GM18498 (cell line): Measurements from ENCODE around the gene POLR3B.
"Not testable (repeated sequence)": the region's sequence is repeated elsewhere in the genome, so short reads cannot be mapped to it uniquely, and the experiment has no call there.

Experiments
- ATAC-seq: cut with Tn5 transposase; IDR thresholded peaks from one replicate; pipeline ENCODE4 v1.9.1; 2021; ENCODE audit warnings: mild to moderate bottlenecking, moderate library complexity; ENCODE audit not compliant: unreplicated experiment

POLR3B gene

DNA sequence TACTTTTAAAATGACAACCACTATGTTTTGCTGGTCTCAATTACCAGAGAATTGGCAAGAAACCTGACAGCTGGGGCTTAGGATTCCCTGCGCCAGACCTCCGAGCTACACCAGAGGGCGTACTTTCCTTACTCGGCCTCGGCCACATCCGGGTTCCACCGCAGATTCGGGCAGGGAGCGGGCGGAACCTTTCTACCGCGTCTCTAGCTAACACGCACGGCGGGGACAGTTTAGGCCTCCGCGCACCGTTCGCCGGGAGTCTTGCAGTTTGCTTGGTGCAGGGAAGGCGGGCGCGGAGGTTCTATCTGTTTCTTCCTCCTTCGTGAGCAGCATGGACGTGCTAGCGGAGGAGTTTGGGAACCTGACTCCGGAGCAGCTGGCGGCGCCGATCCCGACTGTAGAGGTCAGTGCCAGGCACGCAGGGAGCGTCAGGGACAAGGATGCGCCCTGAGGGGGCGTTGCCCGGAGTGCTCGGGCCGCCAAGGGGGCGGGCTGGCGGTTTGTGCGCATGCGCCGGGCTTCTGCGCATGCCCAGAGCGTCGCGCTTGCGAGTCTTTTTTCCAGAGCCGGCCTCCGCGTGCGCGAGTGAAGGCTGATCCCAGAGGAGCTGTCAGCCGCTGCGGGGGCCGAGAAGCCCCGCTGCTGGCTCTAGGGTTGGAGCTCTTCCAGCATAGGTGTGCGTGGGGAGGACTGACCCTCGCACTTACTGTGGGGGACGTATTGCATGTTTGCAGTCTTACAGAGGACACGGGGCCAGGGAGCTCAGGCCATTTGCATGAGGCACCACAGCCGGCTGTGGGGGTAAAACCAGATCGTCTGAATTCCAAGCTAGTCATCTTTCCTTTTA lies at the start of gene POLR3B:
POLR3B (plus strand) TSS at position 200 of the 847 bp plus-strand sequence; CDS start at position 332, 132 bp downstream.
- ATAC-seq, result peak; percentile 91

DNA sequence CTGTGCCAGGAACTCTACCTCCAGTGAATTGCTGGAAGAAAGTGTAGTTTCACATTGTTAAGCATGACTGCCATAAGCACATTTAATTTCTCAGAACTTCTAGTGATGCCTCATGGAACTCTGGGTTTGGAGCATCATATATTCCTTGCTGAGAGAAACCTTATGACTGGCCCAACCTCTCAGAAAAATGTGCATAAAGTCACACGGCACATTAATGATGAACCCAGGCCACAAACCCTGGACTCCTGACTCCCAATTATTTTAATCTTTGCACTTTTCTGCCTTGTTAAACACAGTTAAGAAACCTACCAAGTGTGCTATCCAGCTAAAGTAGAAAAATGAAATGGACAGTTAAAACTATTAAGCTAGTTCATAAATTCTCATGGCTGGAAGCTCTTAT lies 49.4 kb upstream of the POLR3B start:
- ATAC-seq, result no peak

DNA sequence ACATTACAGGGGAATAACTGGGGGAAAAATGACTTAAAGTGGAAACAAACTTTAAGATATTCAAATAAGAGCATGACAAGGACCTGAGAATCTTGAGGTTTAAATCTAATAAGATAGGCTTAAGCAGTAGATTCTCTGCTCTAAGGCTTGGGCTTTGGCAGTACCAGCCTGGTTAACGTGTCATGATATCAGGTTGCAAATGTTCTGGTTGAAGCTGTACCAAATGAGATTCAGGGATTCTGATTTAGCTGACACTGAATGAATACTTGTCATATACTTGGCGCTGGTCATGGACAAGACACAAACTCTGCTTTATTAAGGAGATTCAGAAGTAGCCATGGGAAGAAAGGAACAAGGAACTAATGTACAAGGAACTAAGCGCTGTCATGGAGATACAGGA lies 48.9 kb upstream of the POLR3B start:
- no peak for ATAC-seq

DNA sequence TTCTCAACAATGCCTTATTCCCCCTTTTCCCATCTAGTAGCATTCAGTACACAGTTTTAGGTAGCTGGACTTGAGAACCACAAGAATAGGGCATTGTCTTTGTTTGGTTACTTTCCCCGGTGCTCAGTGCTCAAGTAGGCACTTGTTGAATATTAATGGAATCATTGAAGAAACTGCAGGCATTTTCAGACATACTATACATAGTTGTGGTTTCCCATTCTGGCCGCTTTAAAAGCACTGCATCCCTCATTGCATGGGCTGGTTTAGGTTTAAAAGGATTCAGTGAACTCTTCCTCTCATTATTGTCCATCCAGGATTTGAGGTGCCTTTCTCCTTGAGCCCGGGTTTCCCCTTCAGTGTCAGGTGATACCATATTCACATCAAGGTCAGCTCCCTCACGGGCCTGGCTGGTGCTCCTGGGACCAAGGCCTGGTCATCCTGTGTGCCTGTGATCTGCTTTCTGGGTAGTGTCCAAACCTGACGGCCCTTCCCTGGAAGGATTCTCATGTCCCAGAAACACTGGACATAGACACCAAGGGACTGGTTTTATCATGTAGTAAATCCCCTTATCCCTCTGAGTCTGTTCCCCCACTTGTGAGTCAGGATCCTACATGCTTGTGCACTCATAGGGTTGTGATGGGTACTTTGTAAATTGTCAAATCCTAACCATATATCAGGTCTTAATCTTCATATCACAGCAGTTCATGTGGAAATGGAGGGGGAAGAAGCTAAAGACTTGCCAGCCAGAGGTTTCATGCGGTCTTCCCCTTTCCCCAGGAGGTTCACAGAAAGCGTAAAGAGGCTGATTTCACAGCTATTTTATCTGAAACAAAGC lies 47.7 kb upstream of the POLR3B start:
- ATAC-seq, result no peak

DNA sequence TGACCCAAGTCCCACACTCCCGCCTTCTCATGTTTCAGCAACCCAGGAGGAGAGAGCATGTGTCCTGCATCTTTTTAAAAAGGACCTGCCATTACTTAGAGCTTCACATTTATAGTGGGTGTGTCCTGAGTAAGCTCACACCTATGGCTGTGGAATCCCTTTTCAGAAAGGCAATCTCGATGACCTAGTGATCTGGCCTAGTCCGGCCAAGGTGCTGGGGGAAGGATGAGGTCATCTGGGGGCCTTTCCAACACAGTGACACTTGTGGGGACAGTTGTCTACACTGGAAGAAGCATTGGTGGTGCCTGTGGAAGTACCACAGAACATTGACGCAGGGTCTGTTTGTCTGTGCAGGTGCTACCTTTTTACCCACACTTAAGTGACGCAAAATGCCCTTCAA lies 46.9 kb upstream of the POLR3B start:
- ATAC-seq, result no peak

DNA sequence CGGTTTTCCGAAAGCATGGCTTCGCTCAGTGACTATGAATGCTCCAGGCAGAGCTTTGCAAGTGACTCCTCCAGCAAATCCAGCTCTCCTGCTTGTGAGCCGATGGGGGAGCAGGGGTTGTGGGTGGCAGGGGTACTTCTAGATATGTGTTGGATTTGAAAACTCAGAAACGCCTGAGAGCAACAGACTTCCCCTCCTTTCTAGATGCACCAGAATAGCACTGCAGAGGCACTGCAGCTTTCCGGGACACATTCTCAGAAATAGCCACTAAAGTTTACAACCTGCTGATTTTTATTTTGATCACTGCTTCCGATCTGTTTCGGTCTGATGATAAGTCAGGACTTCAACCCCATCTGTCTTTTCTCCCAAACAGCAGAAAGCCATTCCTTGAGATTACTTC lies 46.4 kb upstream of the POLR3B start:
- ATAC-seq, result no peak

DNA sequence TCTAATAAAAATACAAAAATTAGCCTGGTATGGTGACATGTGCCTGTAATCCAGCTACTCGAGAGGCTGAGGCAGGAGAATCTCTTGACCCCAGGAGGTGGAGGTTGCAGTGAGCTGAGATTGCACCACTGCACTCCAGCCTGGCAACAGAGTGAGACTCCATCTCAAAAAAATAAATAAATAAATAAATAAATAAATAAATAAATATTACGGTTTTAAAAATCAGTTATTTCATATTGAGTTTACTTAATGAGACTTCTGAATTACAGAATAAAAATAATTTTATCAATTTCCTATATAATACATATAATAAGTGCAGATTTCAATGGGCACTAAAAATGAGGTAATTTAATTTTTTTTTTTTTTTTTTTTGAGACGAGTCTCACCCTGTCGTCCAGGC lies 44.1 kb upstream of the POLR3B start:
- not testable (repeated sequence) for ATAC-seq

DNA sequence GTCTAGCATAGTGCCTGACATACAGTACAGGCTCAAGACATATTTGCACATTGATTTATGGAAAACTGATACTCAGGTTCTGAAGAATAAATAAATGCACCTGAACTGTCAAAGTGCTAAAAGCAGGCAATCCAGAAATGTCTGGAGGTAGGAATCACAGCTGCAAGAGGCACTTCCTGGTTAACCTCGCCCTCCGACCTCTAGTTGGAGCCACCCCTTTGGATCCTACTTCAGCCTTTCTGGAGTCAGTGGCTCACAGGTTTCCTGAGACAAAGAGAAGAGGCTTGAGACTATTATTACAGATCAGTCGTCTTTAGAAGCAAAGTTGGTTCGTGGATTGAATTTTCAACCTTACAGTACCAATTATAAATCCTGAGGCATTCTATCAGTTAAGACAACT lies 42.0 kb upstream of the POLR3B start:
- no peak for ATAC-seq

DNA sequence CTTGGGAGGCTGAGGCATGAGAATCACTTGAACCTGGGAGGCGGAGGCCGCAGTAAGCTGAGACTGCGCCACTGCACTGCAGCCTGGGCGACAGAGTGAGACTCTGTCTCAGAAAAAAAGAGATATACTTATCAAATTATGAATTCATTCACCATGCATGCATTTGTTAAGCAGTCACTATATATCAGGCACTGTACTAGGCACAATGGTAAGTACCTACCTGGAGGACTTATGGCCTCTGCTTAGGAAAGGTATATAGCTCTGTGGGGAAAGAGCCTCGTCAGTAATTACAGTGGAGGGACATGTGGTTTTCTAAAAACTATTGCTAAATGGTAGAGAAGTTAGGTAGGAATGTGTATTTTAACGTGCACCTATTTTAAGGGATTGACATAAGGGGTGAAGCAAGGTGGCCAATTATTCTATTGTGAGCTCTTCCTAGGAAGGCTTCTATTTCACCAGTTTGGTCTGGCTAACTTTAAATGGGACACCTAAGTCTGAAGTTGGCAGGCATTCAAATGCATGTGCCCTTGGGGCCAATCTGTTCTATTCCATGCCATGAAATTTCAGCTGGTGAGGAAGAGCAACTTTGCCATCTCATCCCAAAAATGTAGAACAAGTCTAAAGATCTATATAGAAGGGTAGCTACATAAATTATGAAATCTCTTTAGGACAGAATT lies 40.0 kb upstream of the POLR3B start:
- ATAC-seq, result no peak

DNA sequence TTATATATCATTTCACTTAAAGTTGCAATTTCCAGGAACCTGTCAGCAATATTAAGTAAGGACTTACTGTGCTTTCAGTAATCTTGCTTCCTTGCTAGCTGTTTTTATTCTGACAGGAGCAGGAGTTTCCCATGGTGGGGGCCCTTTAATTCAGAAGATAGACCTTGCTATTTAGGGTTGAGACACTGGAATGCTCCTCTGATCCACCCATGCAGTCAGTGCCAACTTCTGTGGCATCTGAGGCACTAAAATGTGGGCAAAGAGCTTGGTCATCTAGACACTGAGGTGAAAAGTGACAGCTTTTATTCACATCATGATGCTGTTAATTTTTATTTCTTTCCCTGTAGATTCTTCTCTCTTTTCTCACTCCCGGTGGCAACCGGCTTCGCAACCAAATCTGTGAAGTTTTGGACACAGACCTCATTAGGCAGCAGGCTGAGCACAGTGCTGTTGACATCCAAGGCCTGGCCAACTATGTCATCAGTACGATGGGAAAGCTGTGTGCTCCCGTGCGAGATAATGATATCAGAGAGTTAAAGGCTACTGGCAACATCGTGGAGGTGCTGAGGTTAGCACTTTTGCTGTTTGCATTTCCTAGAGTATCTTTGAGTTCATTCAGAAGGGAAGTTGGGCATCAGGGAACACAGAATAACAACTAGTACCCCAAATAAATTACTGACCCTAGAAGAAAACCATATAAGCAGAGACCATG lies 36.3 kb upstream of the POLR3B start:
- ATAC-seq, result no peak

DNA sequence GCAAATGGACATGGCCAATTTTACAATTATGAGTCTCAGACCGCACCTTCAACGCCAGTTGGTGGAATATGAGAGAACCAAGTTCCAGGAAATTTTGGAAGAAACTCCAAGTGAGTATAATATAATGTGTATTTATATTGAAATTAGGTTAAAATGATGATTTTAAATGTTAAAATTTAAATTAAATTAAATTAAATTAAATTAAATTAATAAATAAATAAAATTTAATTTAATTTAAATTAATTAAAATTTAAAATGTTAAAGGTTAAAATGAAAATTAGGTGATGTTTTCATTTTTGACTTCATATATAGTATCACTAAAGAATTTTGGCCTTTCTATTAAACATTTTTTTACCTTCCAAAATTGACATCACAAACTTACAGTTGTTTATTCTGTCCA lies 34.0 kb upstream of the POLR3B start:
- no peak for ATAC-seq

DNA sequence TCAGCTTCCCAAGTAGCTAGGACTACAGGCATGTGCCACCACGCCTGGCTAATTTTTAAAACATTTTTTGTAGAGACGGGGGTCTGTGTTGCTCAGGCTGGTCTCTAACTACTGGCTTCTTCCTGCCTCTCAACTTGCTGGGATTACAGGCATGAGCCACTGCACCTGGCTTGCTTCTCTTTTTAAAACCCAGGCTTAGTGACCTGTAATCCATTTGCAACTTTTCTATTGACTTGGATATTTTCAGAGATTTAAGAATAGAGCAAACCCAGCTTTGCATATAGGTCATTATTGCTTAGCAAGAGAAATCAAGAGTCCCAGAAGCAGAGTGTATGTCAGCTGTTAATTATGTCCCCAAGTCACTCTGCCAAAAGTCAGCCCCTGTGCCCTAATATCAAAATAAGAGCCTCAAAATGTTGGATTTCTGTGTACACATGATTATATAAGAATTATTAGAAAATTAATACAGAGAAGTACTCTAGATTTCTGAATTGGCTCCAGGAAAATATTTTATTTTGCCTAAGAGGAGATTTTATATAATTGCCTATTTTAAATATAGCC lies 30.2 kb upstream of the POLR3B start:
- no peak for ATAC-seq

DNA sequence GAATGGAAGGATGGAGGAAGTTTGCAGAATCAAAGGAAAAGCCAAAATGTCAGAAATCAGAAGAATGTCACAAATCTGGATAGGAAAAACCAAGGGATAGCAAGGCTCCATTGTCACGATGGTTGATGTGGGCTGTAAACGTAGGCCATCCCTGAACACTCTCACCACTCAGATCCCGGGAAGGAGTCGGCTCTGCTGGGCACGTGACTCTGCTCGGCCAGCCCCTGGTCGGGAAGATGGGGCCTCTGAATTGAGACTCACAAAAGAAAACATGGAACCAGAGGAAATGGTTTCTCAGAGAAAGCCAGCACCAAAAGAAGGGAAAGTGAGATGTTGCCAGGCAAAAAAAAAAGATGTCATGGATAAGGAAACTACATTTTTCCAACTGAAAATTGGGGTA lies 28.8 kb upstream of the POLR3B start:
- no peak for ATAC-seq

DNA sequence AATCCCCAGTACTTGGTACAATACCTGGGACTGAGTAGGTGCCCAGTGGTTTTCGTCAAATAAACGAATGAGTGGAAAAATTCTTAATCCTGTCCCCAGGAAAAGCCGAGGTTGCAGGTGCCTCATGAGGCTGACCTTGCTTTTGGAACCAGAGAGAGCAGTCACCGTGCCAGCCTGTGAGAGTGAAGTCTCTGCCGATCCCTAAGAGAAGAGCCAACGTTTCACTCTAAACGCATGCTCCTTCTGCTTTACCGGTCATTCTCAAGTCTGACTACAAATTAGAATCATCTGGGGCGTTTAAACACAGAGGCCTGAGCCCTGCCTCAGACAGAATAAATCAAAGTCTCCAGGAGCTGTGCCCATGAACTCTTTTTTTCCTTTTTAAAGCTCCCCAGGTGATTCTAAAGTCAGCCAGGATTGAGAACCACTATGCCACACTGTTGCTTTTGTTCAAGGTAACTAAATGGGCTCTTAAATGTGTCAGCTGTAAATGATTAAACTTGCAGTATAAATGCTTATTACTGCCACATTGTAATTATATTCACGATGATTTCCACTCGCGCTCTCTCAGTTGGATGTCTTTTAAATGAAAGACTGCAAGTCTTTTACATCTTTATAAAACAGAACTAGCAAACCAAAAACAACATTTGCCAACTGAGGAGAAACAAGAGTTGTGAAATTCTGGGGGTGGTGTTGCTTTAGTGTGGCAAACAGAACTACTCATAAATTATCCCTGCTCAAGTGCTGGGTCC lies 28.1 kb upstream of the POLR3B start:
- ATAC-seq, result no peak

DNA sequence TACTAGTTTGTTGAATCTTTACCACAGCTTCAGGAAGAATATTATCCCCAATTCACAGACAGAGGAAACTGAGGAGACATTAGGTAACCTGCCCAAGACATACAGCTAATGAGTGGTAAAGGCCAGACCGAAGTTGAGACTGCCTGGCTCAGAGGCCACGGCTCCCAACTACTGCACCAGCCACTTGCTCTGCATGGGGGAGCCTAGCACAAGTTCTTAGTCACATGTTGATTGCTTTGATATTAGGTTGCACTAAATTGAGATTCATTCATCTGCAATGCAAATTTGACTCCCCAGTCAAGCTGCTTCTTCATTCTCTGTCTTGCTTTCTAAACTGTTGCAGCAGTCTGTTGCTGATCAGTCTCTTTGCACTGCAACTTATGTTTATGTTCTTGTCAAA lies 25.9 kb upstream of the POLR3B start:
- no peak for ATAC-seq

DNA sequence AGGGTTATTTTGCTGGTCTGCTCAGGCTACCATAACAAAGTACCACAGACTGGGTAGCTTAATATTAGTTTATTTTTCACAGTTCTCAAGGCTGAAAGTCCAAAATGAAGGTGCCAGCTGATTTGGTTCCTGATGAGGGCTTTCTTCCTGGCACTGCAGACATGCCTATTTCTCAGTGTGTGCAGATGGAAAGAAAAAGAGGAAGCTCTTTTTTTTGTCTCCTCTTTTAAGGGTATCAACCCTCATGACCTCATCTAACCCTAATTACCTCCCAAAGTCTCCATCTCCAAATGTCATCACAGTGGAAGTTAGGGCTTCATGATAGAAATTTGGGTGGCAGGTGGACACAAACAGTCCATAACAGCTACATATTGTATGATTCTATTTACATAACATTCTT lies 25.0 kb upstream of the POLR3B start:
- ATAC-seq, result no peak

DNA sequence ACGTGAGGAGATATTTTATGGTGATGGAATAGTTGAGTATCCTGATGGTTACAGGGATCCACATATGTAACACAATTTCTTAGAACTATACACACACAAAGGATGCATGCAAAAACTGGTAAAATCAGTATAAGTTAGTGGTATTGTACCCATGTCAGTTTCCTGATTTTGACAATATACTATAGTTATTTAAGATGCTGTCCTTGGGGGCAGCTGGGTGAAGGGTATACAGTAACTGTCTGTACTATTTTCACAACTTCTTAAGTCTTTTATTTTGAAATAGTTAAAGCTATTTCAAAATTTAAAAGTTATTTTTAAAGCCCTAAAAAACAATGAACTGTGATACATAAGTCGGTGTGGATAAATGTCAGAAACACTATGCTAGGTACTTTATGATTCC lies 24.5 kb upstream of the POLR3B start:
- no peak for ATAC-seq

DNA sequence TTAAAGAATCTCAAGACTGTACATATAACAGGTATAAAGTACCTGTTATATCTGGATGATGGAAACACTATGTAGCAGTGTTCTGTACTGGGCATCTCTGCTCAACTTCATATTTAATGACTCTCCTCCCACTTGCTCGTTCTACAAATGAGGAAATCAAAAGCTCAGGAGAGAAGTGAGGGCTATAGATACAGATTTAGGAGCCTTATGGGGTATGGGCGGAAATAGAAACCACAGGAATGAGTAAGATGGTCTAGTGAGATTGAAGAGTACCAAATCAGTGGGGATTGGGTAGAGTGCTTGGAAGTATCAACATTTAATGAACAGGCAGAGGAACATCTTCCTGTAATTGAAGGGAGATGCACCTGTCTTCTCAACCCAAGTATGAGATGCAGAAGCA lies 23.8 kb upstream of the POLR3B start:
- no peak for ATAC-seq

DNA sequence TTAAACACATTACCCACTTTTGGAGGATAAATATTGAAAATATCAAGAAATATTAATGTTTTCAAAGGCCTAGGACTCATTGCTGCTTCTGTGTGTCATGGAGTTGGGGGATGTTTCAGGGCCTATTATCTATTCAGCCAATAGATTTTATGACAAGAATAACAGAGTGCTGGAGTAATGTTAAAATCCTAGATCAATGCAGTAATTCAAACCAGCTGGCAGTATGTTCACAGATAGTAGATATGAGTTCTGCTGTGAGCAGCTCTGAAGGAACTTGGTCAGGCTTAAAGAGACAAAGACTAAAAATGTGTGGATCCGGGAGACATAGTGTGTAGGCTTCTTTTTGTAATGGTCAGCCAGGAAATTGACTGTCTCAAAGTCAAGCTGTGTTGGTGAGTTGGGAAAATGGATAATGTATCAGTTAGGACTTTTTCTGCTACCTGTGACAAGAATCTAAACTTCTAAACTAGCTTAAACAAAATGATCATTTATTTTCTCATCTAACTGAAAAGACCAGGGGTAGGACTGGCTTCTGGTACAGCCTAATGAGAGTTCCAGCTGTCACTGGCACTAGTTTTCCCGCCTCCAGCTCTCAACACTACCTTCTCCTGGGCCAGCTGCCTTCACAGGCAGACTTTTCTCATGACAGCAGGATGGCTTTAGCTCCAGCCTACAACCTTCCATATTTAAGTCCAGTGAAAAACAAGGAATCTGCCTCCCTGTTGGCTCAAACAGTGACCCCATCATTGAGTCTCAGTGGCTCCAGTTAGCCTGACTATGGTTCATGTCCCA lies 16.3 kb upstream of the POLR3B start:
- ATAC-seq, result no peak
